Stimulated activated CD4-positive, alpha-beta T cell treated with anti-CD3 and anti-CD28 coated beads, TNF-alpha, amount 100 ng/mL, for 48 hours (primary cell): Measurements from ENCODE around the gene KCNMA1.

Source experiments
- DNase-seq, 3 donors: peaks; one replicate each; pipeline ENCODE4 v3.0.0-alpha.2; 2020; ENCODE audit warnings: low read depth in 3 of 3

The KCNMA1 gene

DNA sequence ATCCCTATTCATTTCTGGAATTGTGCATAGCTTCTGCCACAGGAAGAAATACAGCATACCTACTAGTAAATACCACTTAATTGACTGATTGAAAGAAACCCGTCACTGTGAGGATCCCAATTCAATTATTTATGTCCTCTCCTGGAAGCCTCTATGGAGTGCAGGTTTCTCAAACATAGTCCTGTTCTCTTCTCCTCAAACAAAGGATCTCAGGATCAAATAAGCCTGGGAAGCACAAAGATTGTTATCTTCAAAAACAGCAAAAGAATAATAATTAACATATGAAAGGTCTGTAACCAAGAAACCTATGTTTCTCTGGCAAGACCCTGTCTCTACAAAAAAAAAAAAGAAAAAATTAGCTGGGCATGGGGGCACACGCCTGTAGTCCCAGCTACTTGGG lies 127.3 kb downstream of the KCNMA1 start:
- no peak for DNase-seq

DNA sequence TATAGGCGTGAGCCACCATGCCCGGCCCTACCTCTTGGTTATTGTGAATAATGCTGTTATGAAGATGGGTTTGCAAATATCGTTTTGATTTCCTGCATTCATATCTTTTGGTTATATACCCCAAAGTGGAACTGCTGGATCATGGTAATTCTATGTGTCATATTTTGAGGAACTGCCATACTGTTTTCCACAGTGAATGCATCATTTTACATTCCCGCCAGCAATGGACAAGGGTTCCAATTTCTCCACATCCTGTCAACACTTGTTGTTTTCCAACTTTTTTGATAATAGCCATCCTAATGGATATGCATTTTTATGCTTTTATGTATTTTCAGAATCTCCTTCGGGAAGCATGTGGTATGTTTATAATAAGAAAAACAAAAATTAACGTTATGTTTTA lies 128.2 kb downstream of the KCNMA1 start:
- DNase-seq = no peak

DNA sequence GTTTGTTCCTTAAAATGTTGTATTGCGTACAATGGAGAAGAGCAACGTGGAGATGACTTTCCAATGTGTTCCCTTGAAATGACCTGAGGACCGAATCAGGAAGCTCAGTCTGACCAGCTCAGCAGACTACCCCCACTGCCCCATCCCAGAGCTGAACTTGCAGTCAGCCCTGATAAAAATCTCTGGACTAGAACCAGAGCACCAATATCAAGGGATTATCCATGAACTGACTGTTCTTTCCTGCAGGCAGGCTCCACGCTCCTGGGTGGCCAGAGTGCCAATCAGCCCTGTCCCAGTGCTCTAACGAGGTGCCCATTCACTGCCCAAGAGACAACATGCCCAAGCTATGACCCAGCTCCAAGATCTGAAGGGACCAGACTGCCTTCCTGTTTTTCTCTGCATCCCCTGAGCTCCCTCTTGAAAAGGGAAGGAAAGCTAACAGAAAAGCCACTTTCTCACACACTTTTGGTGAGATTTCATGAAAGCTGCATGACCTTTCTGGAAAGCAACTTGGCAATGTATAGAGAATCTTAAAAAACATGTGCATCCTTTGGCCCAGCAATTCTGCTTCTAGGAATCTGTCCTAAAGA lies 130.2 kb downstream of the KCNMA1 start:
- no peak for DNase-seq

DNA sequence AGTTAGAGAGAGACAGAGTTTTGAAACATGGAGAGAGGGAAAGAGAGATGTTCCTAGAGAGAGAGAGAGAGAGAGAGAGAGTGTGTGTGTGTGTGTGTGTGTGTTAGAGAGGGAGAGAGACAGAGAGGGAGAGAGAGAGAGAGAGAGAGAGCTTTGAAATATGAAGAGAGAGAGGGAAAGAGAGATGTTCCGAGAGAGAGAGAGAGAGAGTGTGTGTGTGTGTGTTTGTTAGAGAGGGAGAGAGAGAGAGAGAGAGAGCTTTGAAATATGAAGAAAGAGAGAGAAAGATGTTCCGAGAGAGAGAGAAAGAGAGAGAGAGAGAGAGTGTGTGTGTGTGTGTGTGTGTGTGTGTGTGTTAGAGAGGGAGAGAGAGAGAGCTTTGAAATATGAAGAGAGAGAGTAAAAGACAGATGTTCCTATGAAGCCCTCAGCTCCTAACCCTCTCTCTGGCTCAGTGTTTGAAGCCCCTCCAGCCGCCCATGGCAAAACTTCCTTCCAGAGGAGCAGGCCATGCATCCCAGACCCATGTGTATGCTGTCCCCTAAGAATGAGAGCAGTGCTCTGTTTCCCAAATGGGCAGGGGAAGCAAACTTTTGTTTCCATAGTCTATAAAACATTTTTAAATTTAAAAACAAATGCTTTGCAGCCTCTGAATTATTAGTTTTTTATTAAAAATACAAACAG lies 130.9 kb downstream of the KCNMA1 start:
- DNase-seq = no peak

DNA sequence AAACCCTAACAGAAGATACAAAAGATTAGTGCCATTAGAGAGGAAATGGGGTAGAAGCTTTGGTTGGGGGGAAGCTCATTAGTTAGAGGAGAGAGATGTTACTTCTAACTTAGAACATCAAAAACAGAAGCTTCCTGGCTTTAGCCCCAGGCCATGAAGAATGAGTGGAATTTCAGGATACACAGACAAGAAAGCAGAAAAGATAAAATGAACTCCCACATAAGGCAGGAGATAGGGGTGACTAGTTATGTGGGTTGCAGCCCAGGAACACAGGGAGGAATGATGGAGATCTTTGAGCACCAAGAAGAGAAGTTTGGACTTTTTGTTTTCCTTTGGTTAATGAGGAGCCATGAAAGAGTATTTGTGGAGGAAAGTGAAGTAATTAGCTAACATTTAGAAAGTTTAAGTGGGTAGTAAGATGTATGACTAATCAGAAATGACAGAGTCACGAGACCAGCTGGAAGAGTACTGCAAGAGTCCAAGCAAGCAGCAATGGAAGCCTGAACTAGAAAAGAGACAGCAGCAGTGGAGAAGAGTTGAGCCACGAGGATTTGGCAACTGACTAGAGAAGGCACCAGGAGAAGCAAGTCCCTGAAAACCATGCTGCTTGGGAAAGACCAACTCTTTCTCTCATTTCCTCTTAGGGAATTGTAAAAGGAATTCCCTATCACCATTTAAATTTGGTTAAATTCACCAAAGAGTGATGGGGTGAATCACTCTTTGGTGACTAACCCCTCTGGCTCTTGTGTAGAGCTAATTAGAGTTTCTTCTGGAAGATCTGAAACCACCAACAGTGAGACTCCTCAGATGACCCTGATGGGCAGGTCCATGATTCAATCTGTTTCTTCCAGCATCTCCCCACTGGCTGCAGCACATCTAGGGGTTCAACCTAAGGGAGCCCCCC lies 131.9 kb downstream of the KCNMA1 start:
- no peak for DNase-seq

DNA sequence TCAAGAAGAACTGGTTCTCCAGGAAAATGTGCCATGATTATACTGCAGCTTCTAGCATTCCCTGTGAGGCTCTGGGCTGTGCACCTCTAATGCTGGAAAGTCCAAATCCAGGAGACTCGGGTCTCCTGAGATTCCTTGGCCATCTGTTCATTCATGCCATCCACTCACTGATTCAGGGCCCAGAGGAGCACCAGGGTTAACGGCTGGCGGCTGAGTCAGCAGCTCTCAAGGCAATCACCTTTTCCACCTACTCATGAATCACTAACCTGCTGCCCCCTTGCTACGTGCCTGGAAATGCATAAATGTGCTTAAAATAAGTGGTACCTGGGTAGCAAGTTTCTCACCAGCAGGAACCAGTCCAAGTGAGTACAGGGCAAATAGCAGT lies 132.7 kb downstream of the KCNMA1 start:
- no peak for DNase-seq

DNA sequence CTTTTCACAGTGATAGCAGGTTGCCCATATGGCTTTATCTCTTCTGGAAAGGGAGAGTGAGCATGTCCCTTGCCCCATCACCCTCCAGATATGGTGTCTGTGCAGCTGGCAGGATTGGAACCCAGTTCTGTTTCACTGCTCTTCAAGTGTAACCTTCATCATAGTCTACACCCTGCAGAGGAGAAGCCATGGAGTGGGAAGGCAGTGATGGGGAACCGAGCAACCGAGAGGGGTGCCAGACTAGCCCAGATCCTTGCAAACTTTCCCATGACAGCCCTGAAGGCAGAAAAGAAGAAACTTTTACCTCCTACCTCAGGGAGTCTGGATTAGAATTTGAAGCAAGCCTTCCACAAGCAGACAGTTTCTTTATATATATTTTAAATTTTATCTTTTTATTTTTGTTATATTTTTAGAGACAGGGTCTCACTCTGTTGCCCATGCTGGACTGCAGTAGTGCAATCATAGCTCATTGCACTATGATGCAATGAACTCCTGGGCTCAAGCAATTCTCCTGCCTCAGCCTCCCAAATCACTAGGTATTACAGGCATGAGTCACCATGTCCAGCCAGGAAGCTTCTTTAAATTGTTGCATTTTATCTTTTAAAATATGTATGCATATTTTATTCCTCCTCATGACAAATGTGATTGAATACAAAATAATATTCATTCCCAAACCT lies 133.3 kb downstream of the KCNMA1 start:
- no peak for DNase-seq

DNA sequence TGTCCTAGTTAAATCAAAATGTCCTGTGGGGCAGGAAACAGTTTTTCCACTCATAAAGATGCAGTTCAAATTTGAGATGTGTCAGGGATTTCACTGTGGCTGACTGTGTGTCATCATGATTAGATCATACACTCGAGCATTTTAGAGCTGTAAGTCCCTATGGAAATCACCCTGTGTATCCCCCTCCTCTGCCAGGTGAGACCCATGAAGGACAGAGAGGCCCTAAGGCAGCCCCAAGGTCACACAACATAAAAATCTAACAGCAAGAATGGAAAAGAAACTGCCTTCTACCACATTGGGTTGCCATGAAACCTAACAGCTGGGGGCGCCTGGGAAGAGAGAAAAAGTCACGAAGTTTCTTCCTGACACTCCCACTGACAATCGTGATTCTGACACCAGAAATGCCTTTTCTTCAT lies 135.8 kb downstream of the KCNMA1 start:
- no peak for DNase-seq

DNA sequence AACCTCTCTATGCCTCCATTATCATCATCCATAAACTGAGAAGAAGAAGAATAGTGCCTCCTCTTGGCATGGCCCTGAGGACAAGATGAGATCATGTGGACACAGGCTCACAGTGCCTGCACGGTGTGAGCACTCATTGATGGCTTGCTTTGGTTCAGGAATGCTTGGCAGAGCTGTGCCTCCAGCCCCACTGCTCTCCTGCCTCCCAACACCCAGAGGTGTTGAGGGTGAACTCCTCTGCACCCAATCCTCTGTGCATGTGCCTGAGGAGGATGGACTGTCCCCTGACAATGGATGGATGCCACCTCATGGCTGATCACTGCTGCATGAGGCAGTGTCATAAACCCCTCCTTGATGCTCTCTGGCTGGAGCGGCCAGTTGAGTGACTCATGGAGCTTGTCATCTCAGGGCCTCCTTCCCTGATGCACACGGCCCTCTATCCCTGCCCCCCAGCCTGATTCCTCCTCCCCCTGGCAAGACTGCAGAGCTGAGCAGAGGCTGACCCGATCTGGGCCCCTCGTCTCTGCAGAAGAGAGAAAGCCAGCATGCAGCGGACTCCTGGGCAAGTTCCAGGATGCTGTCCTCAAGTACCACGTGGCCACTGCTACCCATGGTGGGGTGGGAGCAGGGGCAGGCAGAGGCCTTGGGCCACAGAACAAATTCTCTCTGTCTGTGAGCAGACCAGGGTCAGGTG lies 136.3 kb downstream of the KCNMA1 start:
- no peak for DNase-seq

DNA sequence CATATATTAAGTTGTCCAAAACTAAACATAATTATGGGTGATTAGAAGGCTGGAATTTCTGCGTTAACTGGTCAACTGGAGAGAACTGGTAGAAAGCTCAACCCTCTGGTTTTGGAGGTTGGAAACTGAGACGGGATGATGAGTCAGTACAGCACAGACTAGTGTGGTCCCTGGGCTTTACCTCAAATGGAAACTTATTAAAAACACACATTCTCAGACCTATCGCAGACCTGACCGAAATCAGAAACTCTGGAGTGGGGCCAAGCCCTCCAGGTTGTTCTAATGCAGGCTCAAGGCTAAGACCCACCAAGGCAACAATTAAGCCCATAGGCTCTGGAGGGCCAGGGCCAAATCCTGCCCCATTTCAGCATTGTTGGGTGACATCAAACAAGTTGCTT lies 136.9 kb downstream of the KCNMA1 start:
- DNase-seq = no peak

DNA sequence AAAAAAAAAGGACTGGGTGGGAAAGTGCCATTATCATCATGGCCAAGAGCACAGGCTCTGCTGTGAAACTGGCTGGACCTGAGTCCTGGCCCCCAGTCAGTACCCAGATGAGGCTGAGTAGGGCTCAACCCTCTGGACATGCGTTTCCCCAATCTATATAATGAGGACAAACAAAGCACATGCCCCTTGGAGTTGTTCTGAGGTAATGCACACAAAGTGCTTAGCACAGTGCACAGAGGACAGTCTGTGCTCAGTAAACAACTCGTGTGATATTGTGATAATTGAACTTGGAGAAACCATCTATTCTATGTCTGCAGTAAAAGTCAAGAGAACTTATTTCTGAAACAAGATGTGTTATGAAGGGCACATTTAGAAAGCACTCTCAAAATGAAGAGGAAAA lies 138.8 kb downstream of the KCNMA1 start:
- DNase-seq = no peak

DNA sequence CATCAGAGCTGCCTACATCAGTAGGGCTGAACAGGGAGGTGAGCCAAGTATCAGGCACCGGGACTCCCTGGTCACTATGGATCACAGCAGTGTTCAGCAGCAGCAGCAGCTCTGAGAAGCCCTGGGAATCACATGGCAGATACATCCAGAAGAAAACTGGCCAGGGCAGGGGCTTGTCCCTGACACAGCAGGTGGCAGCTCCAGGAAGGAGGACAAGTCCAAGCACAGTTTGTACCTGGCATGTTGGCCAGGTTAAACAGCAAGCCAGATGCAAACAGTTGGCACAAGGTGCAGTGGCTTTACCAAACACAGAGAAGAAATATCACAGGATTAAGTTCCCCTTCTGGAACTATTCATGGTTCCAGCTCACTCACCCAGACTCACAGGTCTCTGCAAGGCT lies 139.4 kb downstream of the KCNMA1 start:
- no peak for DNase-seq

DNA sequence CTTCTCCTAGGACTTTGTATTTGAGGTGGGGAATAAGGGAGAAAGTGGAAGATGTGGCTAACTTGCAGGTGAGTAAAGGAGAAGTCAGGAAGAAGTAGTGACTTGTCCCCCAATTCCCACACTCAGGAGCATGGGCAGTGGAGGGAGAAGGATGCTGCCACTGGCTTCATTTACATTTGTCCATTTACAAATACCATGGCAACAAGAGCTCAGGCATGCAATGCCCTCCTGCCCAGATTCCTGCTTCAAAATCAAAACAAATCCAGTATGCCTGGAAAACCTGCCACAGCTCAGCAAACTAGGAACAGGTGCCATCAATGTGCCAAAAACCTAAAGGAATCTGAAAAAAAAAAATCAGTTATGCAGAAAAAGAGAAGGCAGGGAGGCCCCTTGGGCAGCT lies 139.9 kb downstream of the KCNMA1 start:
- no peak for DNase-seq

DNA sequence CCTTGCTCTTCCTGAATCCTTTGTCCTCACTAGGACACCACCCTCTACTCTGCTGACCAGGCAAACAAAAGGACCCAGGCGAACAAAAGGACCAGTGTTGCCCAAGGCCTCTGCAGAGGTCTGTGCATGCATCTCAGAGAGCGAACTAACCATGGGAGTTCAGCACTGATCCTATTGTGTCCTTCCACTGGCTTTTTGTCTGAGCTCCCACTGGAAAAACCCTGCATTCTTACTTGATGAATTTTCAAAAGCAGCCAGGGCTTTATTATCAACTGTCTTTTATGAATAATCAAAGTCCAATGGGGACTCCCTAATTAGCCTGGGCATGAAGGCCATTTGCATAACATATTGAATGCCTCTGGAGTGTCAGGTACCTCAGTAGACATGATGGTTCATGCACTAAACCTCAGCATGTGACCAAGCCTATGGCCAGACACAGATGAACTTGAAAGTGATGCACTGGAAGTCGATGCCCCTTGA lies 140.6 kb downstream of the KCNMA1 start:
- no peak for DNase-seq

DNA sequence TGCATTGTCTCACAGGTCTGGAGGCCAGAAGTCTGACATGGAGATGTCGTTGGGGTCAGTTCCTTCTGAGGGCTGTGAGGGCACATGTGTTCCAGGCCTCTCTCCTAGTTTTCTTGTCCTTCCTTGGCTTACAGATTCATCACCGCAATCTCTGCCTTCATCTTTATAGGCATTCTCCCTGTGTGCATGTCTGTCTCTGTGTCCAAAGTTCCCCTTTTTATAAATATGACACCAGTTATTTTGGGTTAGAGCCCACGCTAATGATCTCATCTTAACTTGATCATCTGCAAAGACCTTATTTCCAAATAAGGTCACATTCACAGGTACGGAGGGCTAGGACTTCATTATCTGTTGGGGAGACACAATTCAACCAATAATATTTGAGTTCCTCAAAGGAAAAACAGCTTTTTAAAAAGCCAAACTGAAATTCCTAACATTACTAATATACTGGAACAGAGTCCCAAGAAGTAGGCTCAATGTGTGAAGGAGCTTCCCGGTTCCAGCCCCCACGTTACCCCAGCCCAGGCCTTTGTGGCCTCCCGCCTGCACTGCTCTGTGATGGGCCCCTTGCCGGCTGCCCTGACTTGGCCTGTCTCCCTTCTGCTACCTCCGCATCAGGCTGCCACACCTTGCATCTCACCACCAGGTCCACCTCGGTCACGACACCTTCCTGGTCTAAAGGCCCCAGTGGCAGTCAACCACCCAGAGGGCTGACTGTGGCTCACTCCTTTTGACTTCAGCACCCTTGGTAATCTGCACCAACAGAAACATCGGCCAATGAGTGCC lies 142.7 kb downstream of the KCNMA1 start:
- DNase-seq = no peak

DNA sequence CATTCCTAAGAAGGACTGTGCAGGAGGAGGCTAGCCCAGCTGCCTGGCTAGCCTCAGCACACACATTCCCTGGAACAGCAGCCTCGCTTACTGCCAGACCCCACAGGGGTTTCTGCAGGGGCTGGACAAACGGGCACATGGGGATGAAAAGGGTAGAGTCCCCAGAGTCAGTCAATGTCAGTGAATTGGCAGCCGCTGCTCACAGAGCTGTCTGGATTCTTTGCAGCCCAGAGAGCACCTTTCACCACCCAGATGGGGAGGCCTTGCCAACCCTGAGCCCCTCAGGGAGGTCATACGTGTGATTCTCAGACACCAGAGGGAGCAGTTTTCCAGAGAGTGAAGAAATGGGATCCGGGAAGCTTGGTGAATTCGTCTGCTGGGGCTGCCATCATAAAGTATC lies 143.3 kb downstream of the KCNMA1 start:
- DNase-seq = no peak

DNA sequence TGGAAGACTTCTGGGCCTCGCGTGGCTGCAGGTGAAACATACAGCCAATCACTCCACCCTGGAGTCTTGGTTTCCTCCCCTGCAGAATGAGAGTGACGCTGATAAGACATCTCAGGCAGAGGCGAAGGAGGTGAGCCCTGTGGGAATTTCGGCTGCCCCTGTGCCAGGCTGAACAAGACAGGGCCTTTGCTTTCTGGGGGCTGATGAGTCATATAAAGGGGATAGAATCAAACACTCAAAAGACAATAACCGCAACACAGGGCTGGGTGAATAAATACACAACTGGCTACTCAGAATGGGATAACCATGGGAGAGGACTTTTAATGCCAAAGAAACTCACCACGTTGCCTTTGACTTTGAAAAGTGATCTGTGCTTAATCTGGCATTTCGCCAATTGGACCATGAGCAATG lies 143.8 kb downstream of the KCNMA1 start:
- DNase-seq = no peak

DNA sequence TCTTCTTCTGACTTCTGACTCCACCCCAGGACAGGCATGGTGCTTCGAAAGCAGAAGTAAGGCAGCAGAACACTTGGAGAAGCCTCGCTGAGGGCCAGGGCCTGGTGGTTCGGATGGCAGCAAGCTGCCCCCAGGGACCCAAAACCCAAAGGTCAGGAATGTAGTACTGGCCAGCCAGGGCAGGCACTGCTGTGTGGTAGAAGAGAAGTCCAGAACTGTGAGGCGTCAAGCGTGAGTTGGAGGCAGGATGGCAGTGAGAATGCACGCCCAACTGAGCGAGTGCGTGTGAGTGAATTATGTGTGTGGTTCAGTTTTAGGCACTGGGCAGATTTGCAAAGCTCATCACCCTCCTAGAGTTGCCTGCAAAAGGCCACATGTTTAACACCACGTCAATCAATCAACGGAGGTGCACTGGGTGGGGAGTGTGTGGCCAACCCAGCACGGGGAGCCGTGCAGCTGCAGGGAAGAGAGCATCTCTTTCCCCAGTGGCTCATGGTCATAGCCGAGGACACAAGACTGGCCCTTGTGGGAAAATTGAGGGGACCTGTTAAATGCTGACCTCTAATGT lies 144.3 kb downstream of the KCNMA1 start:
- no peak for DNase-seq

DNA sequence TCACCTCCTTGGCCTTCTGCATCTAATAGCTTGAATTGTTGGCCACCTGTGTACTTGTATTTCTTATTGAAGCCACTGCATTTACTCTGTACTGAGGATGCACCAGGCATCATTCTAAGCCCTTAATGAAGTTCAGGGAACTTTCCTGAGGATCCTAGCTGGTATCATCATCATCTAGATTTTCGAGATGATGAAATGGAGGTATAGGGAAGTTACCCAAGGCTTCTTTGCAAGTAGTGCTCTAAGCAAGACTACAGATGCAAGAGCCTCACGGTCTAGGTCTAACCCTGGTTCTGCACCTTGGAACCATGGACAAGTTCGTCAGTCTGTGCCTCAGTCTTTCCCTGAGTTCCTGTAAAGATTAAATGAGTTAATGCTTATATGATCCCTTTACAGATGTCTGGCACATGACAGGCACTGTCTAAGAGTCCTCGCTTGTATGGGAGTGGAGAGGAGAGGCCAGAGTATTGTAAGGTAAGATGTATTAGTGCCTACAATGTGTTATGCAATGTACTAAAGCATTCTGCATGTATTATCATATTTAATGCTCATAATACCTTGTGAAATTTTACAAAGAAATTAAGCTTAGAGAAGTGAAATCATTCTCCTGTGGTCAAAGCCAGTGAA lies 145.1 kb downstream of the KCNMA1 start:
- DNase-seq = no peak
